GM12874 (cell line): Measurements from ENCODE around the gene SIGLEC14.
A peak's percentile ranks its signal among the peaks of the same experiment; 100 is the strongest.

Source experiments
- CTCF ChIP-seq: IDR thresholded peaks from 2 replicates; pipeline ENCODE4 v1.5.1; 2011; ENCODE audit warnings: low read depth, mild to moderate bottlenecking, control low read depth, low read length, moderate library complexity; ENCODE audit not compliant: insufficient read depth

SIGLEC14 gene

GRCh38 chr19:51610576-51610975 is 36.0 kb downstream of the SIGLEC14 start:
- TF ChIP-seq CTCF: no peak

- peak; percentile 71 for TF ChIP-seq CTCF
These were observed 38.6 kb downstream of the SIGLEC14 start for GRCh38 chr19:51607920-51608562.

- TF ChIP-seq CTCF: no peak
These were observed 39.5 kb downstream of the SIGLEC14 start for GRCh38 chr19:51607077-51607476.

- TF ChIP-seq CTCF: 0 out of 2 replicates have a peak, but pooled peaks have one; percentile 7
These were observed 44.3 kb downstream of the SIGLEC14 start for GRCh38 chr19:51602189-51602854.

GRCh38 chr19:51600940-51601580 is 45.6 kb downstream of the SIGLEC14 start:
- no peak for TF ChIP-seq CTCF

GRCh38 chr19:51599084-51599483 is 47.5 kb downstream of the SIGLEC14 start:
- TF ChIP-seq CTCF: no peak

- no peak for TF ChIP-seq CTCF
These were observed 48.3 kb downstream of the SIGLEC14 start for GRCh38 chr19:51598159-51598915.
